ENCODE data around the gene GBA2.

DNA sequence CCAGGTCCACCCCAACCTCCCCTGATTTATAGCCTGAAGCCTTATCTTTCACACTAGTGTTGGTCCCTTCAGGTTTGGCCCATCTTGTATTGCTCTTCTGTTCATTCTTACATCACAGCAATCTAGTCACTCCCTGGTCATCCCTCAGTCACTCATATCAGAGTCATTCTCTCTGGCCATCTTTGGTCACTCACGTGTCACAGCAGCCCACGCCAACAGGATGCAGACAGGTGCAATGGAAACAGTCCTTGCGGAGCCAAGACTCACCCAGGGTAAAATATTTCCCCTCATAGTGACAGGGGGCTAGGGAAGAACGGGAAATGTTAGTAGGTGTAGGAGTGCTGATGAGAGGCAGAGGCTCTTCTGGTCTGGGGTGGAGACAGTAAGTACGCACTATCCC lies 4.4 kb upstream of the GBA2 start:
- TF ChIP-seq, protein P1, sequence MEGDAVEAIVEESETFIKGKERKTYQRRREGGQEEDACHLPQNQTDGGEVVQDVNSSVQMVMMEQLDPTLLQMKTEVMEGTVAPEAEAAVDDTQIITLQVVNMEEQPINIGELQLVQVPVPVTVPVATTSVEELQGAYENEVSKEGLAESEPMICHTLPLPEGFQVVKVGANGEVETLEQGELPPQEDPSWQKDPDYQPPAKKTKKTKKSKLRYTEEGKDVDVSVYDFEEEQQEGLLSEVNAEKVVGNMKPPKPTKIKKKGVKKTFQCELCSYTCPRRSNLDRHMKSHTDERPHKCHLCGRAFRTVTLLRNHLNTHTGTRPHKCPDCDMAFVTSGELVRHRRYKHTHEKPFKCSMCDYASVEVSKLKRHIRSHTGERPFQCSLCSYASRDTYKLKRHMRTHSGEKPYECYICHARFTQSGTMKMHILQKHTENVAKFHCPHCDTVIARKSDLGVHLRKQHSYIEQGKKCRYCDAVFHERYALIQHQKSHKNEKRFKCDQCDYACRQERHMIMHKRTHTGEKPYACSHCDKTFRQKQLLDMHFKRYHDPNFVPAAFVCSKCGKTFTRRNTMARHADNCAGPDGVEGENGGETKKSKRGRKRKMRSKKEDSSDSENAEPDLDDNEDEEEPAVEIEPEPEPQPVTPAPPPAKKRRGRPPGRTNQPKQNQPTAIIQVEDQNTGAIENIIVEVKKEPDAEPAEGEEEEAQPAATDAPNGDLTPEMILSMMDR (IDR thresholded peaks at IDR 0.05), result no peak
- no peak for TF ChIP-seq POLR2A (IDR thresholded peaks at IDR 0.05)
